Right hindlimb (tissue), 1 donor: ENCODE data around the gene KRTDAP.

ENCODE experiments used
- DNase-seq: peaks from one replicate; pipeline ENCODE4 v3.0.0-alpha.2; 2018

The KRTDAP gene

DNA sequence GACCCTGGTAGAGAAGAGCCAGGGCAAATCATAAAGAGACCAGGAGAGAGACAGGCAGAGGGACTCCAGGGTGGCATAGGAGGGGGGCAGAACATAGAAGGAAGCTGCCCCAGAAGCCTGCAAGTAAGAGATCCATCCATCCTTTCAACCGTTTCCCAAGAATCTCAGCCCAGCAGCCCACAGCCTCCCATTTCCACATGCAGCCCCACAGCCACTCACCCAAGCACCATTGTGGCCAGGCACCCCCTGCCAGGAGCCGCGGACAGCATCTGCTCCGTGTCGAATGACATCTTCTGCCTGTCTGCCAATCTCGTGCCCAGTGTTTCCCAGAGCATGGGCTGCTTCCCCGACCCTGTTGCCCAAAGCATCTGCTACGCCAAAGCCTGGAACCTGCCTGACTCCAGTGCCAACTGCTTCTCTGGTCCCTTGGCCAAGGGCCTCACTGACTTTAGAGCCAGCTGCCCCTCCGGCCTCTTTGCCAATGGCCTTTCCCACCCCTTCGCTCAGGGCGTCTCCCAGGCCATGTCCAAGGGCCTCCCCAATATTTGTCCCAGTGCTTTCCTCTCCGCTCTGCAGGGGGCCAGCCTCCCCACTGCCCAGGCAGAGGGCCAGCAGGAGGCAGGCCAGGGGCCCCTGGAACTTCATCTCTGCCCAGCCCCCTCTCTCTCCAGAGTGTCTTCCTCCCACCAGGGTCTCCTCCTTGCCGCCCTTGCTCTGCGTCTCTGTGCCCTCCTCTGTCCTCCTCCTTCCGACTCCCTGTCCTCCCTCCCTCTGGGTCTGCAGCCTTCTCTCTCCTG, 22.8 kb upstream of the KRTDAP start:
- no peak for DNase-seq

DNA sequence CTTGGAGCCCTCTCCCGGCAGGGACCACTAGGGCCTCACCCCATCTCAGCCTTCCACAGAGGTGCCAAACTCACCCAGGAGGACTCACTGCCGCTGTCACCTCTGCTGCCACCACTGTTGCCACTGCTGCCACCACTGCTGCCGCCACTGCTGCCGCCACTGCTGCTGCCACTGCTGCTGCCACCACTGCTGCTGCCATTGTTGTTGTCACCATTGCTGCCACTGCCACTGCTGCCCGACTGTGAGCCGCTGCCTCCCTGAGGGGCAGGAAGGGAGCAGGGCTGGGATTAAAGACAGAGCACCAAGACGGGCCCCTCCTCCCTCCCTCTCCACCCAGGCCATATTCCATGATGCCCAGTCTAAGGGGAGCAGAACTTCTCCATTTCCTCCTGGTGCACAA, 21.1 kb upstream of the KRTDAP start:
- no peak for DNase-seq

DNA sequence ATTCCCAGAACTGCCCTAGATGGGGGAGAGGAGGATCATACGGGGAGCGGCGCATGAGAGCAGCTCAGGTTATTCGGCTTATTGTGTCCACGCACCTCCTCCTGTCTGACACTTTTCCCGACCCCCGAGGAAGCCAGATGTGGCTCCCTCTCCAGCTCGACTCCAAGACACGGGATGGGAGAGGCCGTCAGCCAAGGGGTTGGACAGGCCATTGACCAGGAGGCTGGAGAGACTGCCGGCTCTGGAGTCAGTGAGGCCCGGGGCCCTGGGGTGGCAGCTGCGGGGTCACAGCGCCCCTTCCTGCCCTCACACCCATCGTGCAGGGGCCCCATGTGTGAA, 20.3 kb upstream of the KRTDAP start:
- DNase-seq = no peak

- peak; percentile 74 for DNase-seq
These were observed 19.8 kb upstream of the KRTDAP start for GRCh38 chr19:35509861-35510625.

GRCh38 chr19:35509018-35509652, 18.9 kb upstream of the KRTDAP start:
- DNase-seq = no peak

GRCh38 chr19:35508129-35508528, 17.9 kb upstream of the KRTDAP start:
- DNase-seq = no peak

GRCh38 chr19:35507561-35507960, 17.3 kb upstream of the KRTDAP start:
- DNase-seq = no peak

DNA sequence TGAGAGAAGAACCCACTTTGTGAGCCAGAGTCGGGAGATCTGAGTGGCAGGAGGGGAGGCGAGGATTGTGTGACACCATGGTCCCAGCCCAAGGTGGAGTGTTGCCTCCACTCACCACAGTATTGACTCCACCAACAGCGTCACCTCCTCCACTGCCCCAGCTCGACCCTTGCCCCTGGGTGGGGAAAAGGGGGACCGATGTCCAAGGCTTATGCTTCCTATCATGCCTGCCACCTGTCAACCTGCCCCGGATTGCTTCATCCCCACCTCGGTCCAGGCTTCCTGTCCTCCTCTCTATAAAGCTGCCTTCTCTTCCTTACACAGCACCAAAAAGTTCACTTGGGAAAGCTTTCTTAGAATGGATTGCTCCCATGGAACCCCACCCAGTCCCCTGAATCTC, 15.7 kb upstream of the KRTDAP start:
- DNase-seq = no peak

- DNase-seq = no peak
These were observed 12.5 kb upstream of the KRTDAP start for GRCh38 chr19:35502751-35503150.

- no peak for DNase-seq
These were observed 11.4 kb upstream of the KRTDAP start for GRCh38 chr19:35501684-35502083.

GRCh38 chr19:35500611-35501010, 10.3 kb upstream of the KRTDAP start:
- no peak for DNase-seq

DNA sequence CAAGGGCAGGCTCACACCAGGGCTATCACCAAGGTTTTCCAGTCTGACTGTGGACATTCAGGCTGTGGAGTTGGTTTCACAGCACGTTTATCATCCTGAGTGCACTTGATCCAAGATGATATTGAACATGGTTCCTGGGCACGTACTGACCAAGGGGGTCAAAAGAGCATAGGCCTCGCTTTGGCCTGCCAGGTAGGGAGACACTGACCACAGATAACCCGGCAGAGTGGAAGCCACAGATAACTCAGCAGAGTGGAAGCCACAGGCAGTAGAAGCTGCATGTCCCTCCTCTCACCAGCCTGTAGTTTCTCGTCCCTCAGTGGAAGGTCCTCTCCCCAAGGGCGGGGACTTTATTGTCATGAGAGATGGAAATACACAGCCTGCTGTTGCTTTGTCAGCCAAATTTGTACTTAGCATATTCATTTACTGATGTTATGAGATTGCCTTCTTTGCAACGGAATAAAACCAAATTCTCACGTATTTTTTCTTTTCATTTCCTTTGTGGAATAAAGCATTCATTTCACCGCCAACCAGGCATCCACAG, 8.8 kb upstream of the KRTDAP start:
- DNase-seq = no peak

DNA sequence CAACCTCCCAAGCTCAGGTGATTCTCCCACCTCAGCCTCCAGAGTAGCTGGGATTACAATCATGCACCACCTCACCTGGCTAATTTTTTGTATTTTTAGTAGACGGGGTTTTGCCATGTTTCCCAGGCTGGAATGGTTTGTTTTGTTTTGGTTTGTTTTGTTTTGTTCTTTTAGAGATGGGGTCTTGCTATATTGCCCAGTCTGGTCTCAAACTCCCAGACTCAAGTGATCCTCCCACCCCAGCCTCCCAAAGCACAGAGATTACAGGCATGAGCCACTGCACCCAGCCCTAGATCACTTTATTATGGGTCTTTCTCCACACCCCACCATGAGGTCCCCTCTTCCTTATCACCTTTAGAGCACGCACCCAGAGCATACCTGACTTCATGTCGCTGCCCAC, 8.0 kb upstream of the KRTDAP start:
- no peak for DNase-seq

GRCh38 chr19:35497406-35497805, 7.1 kb upstream of the KRTDAP start:
- DNase-seq = no peak

DNA sequence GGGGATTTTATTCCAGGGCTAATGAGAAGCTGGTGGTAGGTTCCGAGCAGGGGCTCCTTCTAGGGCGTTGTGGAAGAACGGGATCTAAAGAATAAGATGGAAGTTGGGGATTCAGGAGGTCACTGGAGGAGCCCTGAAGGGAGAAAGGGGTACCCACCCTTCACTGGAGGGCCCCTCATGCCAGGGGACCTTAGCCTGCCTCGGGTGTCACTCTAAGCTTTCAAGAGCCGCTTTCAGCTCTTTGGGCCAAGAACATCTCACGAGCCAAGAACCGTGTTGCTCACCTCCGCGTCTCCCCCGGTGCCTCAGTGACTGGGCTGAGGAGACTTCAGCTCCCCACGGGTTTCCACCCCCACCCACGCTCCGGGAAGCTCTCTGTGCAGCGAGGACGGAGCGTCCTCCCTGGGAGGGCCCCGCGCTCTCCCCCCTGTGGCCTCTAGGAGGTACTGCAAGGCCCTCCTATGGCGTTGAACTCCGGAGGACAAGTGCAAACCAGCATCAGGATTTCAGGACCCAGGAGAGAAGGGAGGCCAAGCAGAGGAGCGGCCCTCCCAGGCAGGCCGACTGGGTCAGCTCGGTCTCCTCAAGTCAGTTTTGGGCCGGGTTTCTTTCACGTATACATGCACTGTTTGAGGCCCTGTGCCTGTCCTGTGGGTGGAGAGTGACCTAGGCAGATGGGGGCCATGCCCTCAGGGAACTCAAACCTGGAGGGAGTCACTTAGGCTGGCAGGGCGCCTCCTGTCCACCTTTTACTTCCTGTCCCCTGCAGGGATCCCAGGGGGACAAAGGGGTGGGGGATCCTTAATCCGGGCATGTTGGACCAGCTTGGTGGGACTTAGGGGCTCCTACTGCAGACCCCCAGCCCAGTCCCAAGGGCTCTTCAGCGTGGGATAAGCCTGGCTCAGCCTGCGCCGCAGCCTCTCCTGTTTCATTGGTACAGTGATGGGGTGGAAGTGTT, 5.1 kb upstream of the KRTDAP start:
- peak; percentile 59 for DNase-seq

DNA sequence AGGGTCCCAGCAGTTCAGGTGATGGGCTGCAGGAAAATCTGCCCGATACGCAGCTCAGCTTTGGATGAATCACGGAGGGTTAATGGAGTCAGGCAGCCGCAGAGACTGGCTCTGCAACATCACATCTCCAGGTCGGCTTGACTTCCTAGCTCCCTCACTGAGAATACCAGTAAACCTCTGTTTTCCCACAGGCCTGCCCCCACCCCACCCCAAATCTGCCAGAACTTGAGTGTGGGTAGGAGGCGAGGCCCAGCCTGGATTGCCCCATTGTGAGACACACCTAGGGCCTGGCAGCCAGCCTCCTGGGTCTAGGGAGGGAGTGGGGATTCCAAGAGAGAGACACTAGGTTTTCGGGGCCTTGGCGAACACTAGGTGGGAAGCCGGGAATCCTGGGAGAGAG, 3.7 kb upstream of the KRTDAP start:
- no peak for DNase-seq

- no peak for DNase-seq
These were observed 1.6 kb upstream of the KRTDAP start for GRCh38 chr19:35491836-35492360.

GRCh38 chr19:35488677-35489076, 1.6 kb downstream of the KRTDAP start:
- no peak for DNase-seq

DNA sequence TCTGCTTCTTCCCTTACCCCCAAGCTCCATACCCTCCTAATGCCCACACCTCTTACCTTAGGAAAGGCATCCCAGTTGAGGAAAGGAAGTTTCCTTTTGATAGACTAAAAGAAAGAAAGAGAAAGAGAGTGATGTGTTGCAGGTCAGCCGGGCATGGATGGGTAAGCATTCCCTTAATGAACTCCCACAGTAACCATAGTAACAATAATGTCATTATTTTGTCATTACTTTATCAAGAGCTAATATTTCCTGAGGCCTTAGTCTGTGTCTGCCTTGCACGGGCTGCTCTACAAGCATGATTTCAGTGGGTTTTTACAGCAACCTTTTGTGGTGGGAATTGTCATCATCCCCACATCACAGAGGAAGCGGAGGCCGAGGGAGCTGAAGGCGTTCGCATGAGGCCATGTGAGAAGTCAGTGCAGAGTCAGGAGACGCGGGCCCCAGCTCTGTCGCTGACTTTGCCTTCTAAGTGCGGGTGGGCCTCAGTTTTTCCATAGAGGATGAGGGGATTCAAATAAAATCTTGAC, 2.5 kb downstream of the KRTDAP start:
- DNase-seq = no peak

GRCh38 chr19:35486268-35486708, 4.0 kb downstream of the KRTDAP start:
- DNase-seq = no peak

GRCh38 chr19:35484252-35485036, 5.8 kb downstream of the KRTDAP start:
- no peak for DNase-seq
